Fibroblast of lung (primary cell): ENCODE measurements around the gene SLC12A9. TPM values are rescaled to one million over a fixed set of nuclear protein-coding genes. Genes with fewer than 3 reads are reported as not detected.

Experiments used
- DNase-seq, 2 donors: peaks; one replicate each; pipeline versions ENCODE4 v3.0.0 to v3.0.0-alpha.2; 2010; ENCODE audit warnings: low read depth in 2 of 2
- H2AFZ ChIP-seq: 2 replicates; pipeline ENCODE4 v1.5.1; 2012; ENCODE audit warnings: low read length, control low read depth, inconsistent platforms
- H3K27ac ChIP-seq: 2 replicates; pipeline ENCODE4 v1.5.1; 2011; ENCODE audit warnings: low read length, control low read depth; ENCODE audit not compliant: insufficient read depth
- H3K27me3 ChIP-seq: 2 replicates; pipeline ENCODE4 v1.5.1; 2011; ENCODE audit warnings: mild to moderate bottlenecking, low read length; ENCODE audit not compliant: control insufficient read depth, insufficient read depth
- H3K36me3 ChIP-seq: 2 replicates; pipeline ENCODE4 v1.5.1; 2011; ENCODE audit warnings: low read length; ENCODE audit not compliant: control insufficient read depth, insufficient read depth
- H3K4me1 ChIP-seq: 2 replicates; pipeline ENCODE4 v1.5.1; 2011; ENCODE audit warnings: low read length; ENCODE audit not compliant: control insufficient read depth, insufficient read depth; ENCODE audit errors: extremely low read depth
- H3K4me2 ChIP-seq: 2 replicates; pipeline ENCODE4 v1.5.1; 2011; ENCODE audit warnings: low read length, control low read depth; ENCODE audit not compliant: insufficient read depth; ENCODE audit errors: extremely low read depth
- H3K4me3 ChIP-seq, 4 experiments: fragments of 200-600 bp in 1 of 4; sonication (generic) in 1 of 4; replicated peaks in 1 of 4; 2 replicates each; pipeline ENCODE4 v1.5.1; 2011 to 2016; ENCODE audit warnings: low read length in 4 of 4, low read depth in 3 of 4, mild to moderate bottlenecking in 3 of 4, control low read depth in 2 of 4, inconsistent platforms in 1 of 4, mixed read lengths in 1 of 4; ENCODE audit not compliant: insufficient read depth in 1 of 4; ENCODE audit errors: control extremely low read depth in 1 of 4
- H3K79me2 ChIP-seq: 2 replicates; pipeline ENCODE4 v1.5.1; 2012; ENCODE audit warnings: mild to moderate bottlenecking, low read length, inconsistent platforms; ENCODE audit not compliant: control insufficient read depth, insufficient read depth
- H3K9ac ChIP-seq: 2 replicates; pipeline ENCODE4 v1.5.1; 2011; ENCODE audit warnings: mild to moderate bottlenecking, low read length, control low read depth; ENCODE audit not compliant: insufficient read depth
- H3K9me3 ChIP-seq: 2 replicates; pipeline ENCODE4 v1.5.1; 2012; ENCODE audit warnings: low read depth, low read length; ENCODE audit not compliant: control insufficient read depth, insufficient read depth
- H4K20me1 ChIP-seq: 2 replicates; pipeline ENCODE4 v1.5.1; 2011; ENCODE audit warnings: low read length; ENCODE audit not compliant: control insufficient read depth, insufficient read depth; ENCODE audit errors: extremely low read depth
- EZH2 ChIP-seq: IDR thresholded peaks from 2 replicates; pipeline ENCODE4 v1.5.1; 2012; ENCODE audit warnings: low read length, control low read depth, mild to moderate bottlenecking; ENCODE audit errors: missing control alignments
- polyA plus RNA-seq, 2 donors: library from polyadenylated mRNA; depleted of rRNA in 1 of 2; stranded (reverse) in 1 of 2; unstranded in 1 of 2; fragments of >200 nt; gene quantifications; 2 replicates each; pipeline ENCODE4 v1.2.1, GENCODE V29; 2011 to 2012; ENCODE audit warnings: missing spikeins in 1 of 2
- total RNA-seq: library from RNA; depleted of rRNA; stranded (reverse); fragments of >200 nt; gene quantifications from 2 replicates; pipeline ENCODE4 v1.2.1, GENCODE V29; 2014
- TF ChIP-seq, protein P1 (sequence below), 2 donors: IDR thresholded peaks in 1 of 2; conservative IDR thresholded peaks in 1 of 2; 1 replicate in 1 of 2; 2 replicates in 1 of 2; pipeline ENCODE4 v1.5.1; 2011 to 2012; ENCODE audit warnings: low read length in 2 of 2, control low read depth in 1 of 2, inconsistent platforms in 1 of 2, low read depth in 1 of 2, mild to moderate bottlenecking in 1 of 2

The SLC12A9 gene
- total and polyA plus RNA-seq, 2 donors (not counting 1 experiment from before 2014, with no cell fraction given), result 6.6 to 18.5 TPM

DNA sequence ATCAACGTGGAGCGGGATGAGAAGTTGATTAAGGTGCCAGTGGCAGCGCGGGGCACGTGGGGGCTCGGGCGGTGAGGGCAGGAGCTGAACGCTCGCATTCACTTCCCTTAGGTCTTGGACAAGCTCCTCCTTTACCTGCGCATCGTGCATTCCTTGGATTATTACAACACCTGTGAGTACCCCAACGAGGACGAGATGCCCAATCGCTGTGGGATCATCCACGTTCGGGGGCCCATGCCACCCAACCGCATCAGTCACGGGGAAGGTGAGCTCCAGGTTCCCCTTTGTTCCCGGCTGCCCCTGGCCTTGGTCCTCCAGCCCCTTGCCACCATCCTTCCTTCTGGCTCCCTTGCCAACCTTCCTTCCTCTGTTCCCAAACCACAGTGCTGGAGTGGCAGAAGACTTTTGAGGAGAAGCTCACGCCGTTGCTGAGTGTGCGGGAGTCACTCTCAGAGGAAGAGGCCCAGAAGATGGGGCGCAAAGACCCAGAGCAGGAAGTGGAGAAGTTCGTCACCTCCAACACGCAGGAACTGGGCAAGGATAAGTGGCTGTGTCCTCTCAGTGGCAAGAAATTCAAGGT lies 34.5 kb downstream of the SLC12A9 start:
- peaks cover 16% of the 10 kb centered on the region for H3K79me2 ChIP-seq
- H3K36me3 ChIP-seq, result peaks cover 53% of the 10 kb centered on the region
- no peak overlapping the region for H3K4me3 ChIP-seq
- no peak overlapping the region for H2AFZ ChIP-seq
- H3K4me1 ChIP-seq, result peaks cover 11% of the 10 kb centered on the region
- no peaks in the 10 kb centered on the region for H3K9me3 ChIP-seq
- no peaks in the 10 kb centered on the region for H4K20me1 ChIP-seq
- H3K27me3 ChIP-seq, result no peaks in the 10 kb centered on the region
- no peak overlapping the region for H3K27ac ChIP-seq
- TF ChIP-seq, protein P1, sequence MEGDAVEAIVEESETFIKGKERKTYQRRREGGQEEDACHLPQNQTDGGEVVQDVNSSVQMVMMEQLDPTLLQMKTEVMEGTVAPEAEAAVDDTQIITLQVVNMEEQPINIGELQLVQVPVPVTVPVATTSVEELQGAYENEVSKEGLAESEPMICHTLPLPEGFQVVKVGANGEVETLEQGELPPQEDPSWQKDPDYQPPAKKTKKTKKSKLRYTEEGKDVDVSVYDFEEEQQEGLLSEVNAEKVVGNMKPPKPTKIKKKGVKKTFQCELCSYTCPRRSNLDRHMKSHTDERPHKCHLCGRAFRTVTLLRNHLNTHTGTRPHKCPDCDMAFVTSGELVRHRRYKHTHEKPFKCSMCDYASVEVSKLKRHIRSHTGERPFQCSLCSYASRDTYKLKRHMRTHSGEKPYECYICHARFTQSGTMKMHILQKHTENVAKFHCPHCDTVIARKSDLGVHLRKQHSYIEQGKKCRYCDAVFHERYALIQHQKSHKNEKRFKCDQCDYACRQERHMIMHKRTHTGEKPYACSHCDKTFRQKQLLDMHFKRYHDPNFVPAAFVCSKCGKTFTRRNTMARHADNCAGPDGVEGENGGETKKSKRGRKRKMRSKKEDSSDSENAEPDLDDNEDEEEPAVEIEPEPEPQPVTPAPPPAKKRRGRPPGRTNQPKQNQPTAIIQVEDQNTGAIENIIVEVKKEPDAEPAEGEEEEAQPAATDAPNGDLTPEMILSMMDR (conservative IDR thresholded peaks at IDR 0.05 in 1 of 2, IDR thresholded peaks at IDR 0.05 in 1 of 2; ENCODE audit: low read depth in 1 of 2, low read length in 2 of 2), result no peak
- no peak for TF ChIP-seq EZH2
- no peak overlapping the region for H3K4me2 ChIP-seq
- DNase-seq, result no peak
- no peak overlapping the region for H3K9ac ChIP-seq

DNA sequence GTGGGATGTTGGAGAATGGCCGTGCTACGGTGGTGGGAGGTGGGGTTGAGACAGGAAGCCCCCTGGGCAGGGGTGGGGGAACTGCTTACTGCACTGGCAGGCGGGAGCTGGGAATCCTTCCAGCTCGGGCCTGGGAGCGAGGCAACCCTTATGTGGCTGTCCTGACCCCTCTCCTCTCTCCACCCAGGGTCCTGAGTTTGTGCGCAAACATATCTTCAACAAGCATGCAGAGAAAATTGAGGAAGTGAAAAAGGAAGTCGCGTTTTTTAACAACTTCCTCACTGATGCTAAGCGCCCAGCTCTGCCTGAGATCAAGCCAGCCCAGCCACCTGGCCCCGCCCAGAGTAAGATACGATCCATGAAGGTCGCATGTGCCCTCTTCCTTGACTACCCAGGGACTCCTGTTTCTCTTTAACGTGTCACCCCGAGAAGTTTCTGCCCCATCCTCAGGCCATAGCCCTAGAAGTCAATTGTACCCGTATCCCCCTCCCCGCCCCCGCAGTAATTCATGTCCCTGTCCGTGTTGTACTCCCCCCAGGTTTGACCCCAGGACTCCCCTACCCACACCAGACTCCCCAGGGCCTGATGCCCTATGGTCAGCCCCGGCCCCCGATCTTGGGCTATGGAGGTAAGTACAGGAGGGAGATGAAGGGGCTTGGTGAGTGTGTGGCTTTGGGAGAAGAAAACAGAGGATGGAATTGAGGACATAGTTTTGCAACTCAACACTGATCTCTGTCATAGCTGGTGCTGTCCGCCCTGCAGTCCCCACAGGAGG lies 35.2 kb downstream of the SLC12A9 start:
- DNase-seq, result no peak
- H3K4me1 ChIP-seq, result peaks cover 11% of the 10 kb centered on the region
- no peaks in the 10 kb centered on the region for H3K27me3 ChIP-seq
- H3K9ac ChIP-seq, result no peak overlapping the region
- H2AFZ ChIP-seq, result no peak overlapping the region
- no peaks in the 10 kb centered on the region for H4K20me1 ChIP-seq
- no peaks in the 10 kb centered on the region for H3K9me3 ChIP-seq
- no peak for TF ChIP-seq EZH2
- TF ChIP-seq, protein P1 (conservative IDR thresholded peaks at IDR 0.05 in 1 of 2, IDR thresholded peaks at IDR 0.05 in 1 of 2; ENCODE audit: low read depth in 1 of 2, low read length in 2 of 2), result no peak
- no peak overlapping the region for H3K27ac ChIP-seq
- H3K36me3 ChIP-seq, result peaks cover 50% of the 10 kb centered on the region
- peak overlapping the region; percentile 81 for H3K4me2 ChIP-seq
- H3K4me3 ChIP-seq, result peak overlapping the region in 1 of 4 experiments; percentile 61
- peaks cover 14% of the 10 kb centered on the region for H3K79me2 ChIP-seq

DNA sequence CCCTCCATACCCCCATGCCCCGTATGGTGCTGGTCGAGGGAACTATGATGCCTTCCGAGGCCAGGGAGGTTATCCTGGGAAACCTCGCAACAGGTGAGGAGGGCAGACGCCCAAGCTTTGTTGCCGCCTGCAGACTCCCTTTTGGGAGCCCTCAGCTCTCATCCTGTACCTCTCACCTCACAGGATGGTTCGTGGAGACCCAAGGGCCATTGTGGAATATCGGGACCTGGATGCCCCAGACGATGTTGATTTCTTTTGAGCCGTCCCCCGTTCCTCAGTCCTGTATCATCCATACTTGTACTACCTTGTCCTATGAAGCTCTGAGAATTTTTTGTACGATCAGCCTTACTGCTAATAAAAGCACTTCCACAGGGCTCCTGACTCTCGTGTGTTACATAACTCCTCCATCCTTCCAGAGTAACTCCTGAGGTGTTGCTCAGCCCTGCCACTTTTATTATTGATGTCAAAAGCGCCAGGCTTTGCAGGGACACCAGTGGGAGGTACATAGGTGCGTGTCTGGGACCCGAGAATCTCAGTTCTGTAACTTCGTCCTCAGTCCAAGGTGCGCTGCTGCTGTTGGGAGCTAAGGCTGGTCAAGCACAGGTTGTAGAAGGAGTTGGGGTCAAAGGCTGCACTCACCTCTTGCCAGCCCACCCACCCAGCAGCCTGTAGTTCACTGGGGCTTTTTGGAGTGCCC lies 35.9 kb downstream of the SLC12A9 start:
- H3K36me3 ChIP-seq, result peaks cover 46% of the 10 kb centered on the region

More for the DNA sequence above, 35.9 kb downstream of the SLC12A9 start:
- no peak overlapping the region for H2AFZ ChIP-seq
- H3K4me3 ChIP-seq, result peak overlapping the region; percentile 61 to 77 (median 66)
- H3K27ac ChIP-seq, result peak overlapping the region; percentile 80
- H3K27me3 ChIP-seq, result no peaks in the 10 kb centered on the region
- TF ChIP-seq EZH2, result no peak
- TF ChIP-seq, protein P1 (conservative IDR thresholded peaks at IDR 0.05 in 1 of 2, IDR thresholded peaks at IDR 0.05 in 1 of 2; ENCODE audit: low read depth in 1 of 2, low read length in 2 of 2), result no peak
- peak overlapping the region; percentile 79 for H3K9ac ChIP-seq
- H3K4me1 ChIP-seq, result peaks cover 11% of the 10 kb centered on the region
- H3K4me2 ChIP-seq, result peak overlapping the region; percentile 81
- H3K9me3 ChIP-seq, result no peaks in the 10 kb centered on the region
- H4K20me1 ChIP-seq, result no peaks in the 10 kb centered on the region
- H3K79me2 ChIP-seq, result peaks cover 14% of the 10 kb centered on the region
- no peak for DNase-seq
